Fibroblast of skin of right biceps (primary cell): ENCODE measurements around the gene MEIS3.
A peak's percentile ranks its signal among the peaks of the same experiment; 100 is the strongest.
"Not testable (repeated sequence)": the region's sequence is repeated elsewhere in the genome, so short reads cannot be mapped to it uniquely, and the experiment has no call there.

Experiments used
- DNase-seq: peaks from one replicate; pipeline ENCODE4 v3.0.0-alpha.2; 2013

MEIS3 gene

GRCh38 chr19:47414469-47414868, 4.9 kb downstream of the MEIS3 start:
- DNase-seq: no peak

- DNase-seq: no peak
Measured at GRCh38 chr19:47413941-47414340, 5.4 kb downstream of the MEIS3 start.

- not testable (repeated sequence) for DNase-seq
Measured at GRCh38 chr19:47411696-47412095, 7.6 kb downstream of the MEIS3 start.

DNA sequence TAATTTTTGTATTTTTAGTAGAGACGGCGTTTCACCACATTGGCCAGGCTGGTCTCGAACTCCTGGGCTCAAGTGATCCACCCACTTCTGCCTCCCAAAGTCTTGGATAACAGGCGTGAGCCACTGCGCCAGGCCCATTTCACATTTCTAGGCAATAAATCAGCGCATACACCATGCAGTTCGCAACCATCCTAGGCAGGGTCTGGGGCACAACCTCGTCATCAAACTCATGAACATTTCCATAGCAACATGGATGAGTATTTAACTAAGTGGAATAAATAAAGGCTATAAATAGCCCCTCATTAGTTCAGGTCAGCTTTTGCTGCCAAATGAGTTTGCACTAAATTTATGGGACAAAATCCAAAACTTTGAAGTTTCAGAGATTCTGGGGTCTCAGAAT, 8.2 kb downstream of the MEIS3 start:
- no peak for DNase-seq

- no peak for DNase-seq
Measured at GRCh38 chr19:47408156-47408938, 11.0 kb downstream of the MEIS3 start.

- DNase-seq: no peak
Measured at GRCh38 chr19:47407417-47407774, 11.9 kb downstream of the MEIS3 start.

DNA sequence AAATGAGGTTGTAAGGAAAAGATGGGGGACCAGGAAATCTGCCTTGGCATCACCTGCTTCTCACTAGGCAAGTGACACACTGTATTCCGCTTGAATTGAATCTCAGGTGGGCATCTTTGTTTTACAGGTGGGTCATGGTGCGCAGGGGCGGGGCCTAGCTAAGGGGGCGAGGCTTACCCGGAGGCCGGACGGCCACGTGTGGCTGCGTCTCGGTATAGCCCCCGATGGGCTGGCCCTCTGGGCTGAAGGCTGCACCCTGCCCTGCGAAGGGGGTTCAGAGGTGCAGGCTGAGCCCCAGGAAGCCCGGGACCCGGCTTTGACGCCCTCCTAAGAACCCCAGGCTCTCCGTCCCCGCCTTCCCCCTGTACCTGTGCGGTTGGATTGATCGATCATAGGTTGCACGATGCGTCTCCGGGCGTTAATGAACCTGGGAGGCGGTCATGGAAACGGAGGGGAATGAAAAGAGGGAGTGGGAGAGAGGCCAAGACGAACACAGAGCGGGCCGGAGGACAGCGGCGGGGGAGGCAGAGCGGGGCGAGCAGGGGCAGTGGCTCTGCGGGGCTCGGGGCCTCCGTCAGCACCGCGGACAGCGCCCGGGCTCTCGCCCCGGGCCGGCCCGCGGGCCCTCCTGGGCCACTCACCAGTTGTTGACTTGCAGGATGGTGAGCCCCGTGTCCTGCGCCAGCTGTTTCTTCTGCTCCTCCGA, 12.5 kb downstream of the MEIS3 start:
- DNase-seq: peak; percentile 22

- DNase-seq: no peak
Measured at GRCh38 chr19:47405854-47406417, 13.4 kb downstream of the MEIS3 start.

GRCh38 chr19:47405197-47405550, 14.2 kb downstream of the MEIS3 start:
- no peak for DNase-seq

DNA sequence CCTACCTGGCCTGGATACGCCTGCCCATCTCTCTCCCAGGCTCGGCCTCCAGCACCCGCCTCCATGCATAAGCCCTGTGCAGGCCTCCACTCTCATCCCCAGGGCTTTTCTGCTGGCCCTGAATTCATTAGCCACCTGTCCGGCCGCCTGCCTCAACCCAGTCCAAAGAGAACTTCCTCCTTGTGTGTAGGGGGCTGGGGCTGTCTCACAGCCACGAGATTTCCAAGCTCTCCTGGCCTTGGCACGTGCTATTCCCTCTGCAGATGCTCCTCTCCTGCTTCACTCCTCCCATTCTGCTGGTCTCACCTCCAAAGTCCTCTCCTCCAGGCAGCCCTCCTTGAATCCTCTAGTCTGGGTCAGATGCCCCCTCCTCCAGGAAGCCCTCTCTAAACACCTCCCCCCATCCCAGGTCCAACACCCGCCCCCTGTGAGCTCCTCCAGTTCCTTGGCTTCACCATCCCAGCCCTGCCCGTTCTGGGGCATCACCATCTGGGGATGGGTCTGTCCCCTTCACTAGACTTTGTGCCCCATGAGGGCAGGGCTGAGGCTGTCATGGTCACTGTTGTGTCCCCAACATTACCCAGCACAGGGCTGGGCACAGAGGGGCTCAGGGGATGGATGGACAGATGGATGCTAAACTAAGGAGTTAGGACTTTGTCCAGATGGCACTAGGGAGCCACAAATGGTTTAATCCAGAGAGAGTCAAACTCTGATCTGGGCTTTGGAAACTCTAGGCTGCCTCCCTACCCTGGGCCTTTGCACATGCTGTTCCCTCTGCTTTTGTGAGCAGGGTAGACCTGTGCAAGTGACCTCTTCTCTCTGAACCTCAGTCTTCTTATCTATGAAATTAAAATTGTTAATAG, 14.8 kb downstream of the MEIS3 start:
- DNase-seq: no peak

DNA sequence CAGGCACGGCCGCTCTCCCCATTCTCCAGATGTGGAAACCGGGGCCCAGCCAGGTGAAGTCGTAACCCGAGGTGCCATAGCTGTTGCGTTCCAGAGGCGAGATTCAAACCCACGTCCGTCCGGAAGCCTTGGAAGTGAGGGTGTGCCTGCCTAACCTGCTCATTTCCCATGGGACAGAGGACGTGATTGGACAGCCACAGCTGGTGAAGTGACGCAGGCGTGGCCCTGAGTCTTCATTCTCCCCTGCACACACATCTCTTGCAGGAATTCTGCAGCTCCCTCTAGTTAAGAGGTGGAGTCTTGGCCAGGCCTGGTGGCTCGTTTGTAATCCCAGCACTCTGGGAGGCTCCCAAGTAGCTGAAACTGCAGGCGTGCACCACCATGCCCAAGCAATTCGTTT, 16.8 kb downstream of the MEIS3 start:
- DNase-seq: no peak

- no peak for DNase-seq
Measured at GRCh38 chr19:47398707-47399597, 20.4 kb downstream of the MEIS3 start.

GRCh38 chr19:47391510-47392223, 27.7 kb downstream of the MEIS3 start:
- DNase-seq: peak; percentile 63

- DNase-seq: peak; percentile 25
Measured at GRCh38 chr19:47390533-47391488, 28.5 kb downstream of the MEIS3 start.

DNA sequence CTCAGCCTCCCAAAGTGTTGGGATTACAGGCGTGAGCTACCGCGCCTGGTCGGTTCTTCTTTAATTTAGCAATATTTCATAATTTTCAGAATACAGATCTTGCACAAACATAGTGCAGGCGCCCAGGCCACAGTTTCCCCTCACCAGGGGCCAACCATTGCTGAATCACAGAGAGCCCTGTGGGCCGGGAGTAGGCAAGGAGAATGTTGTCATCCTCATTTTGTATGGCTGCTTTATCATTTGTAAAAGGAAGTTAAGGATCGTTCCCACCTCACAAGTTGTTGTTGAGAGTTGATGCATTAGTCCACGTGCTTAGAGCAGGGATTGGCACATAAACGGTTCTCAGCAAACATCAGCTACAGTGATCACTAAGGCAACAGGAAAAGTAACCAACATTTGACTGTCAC, 30.2 kb downstream of the MEIS3 start:
- DNase-seq: no peak

GRCh38 chr19:47388721-47389120, 30.6 kb downstream of the MEIS3 start:
- not testable (repeated sequence) for DNase-seq

GRCh38 chr19:47387623-47388022, 31.7 kb downstream of the MEIS3 start:
- DNase-seq: not testable (repeated sequence)

DNA sequence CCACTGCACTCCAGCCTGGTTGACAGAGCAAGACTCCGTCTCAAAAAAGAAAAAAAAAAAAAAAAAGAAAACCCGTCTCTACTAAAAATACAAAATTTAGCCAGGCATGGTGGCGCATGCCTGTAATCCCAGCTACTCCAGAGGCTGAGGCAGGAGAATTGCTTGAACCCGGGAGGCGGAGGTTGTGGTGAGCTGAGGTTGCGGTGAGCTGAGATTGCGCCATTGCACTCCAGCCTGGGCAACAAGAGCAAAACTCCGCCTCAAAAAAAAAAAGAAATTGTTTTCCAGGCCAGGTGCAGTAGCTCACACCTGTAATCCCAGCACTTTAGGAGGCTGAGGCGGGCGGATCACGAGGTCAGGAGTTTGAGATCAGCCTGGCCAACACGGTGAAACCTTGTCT, 32.7 kb downstream of the MEIS3 start:
- DNase-seq: not testable (repeated sequence)

DNA sequence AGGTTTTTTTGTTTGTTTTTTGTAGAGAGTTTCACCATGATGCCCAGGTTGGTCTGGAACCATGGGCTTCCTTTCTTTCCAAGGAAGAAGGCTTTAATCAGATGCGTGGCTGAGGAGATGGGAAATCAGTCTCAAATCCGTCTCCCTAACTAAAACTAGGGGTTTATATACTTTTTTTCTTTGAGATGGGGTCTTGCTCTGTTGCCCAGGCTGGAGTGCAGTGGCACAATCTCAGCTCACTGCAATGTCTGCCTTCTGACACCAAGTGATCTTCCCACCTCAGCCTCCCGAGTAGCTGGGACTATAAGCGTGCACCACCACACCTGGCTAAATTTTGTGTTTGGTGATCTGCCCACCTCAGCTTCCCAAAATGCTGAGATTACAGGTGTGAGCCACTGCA, 34.8 kb downstream of the MEIS3 start:
- not testable (repeated sequence) for DNase-seq

GRCh38 chr19:47383890-47384289, 35.4 kb downstream of the MEIS3 start:
- DNase-seq: not testable (repeated sequence)
